ENCODE measurements around the gene FOXC2. TPM values are rescaled to one million over a fixed set of nuclear protein-coding genes. Genes with fewer than 3 reads are reported as not detected.

FOXC2 gene
- total and polyA plus RNA-seq, 7 donors, result under 0.01 to 0.81 (median 0.39) TPM; not detected in 1

GRCh38 chr16:86520317-86521210 lies 46.1 kb upstream of the FOXC2 start:
- peak; percentile 74 for DNase-seq
- H3K9me3 ChIP-seq, result no peaks in the 10 kb centered on the region
- H3K4me1 ChIP-seq, result peaks cover 0 to 45% (median 38%) of the 10 kb centered on the region in 4 donors
- H3K4me3 ChIP-seq, result peak overlapping the region in 2 of 4 donors; percentile 29 to 37
- intact Hi-C loops (cut with DNase I), result loop anchor here (1.0 to 2.0 kb wide), 2 partner anchors 447 to 702 kb away; no protein-coding TSS in a partner anchor
- TF ChIP-seq POLR2A (IDR thresholded peaks at IDR 0.05), result no peak
- peak in 1 of 4 donors; percentile 69 for TF ChIP-seq POLR2AphosphoS5 (IDR thresholded peaks at IDR 0.05)
- H3K36me3 ChIP-seq, result peaks cover 0 to 7% (median 0%) of the 10 kb centered on the region in 4 donors
- 49 to 50% methylated on average over 30 of the region's 30 CpGs for WGBS, 2 donors
- peak overlapping the region in 1 of 4 donors; percentile 100 for H3K27ac ChIP-seq
- H3K27me3 ChIP-seq, result peaks cover 3 to 6% (median 3%) of the 10 kb centered on the region in 3 donors

GRCh38 chr16:86521236-86522197 lies 45.1 kb upstream of the FOXC2 start:
- Histone ChIP-seq H3K36me3 (peaks cover 0 to 4% (median 0%) of the 10 kb centered on the region in 4 donors), H3K4me1 (peaks cover 0 to 42% (median 37%) of the 10 kb centered on the region in 4 donors), H3K27ac (no peak overlapping the region), H3K27me3 (peaks cover 3 to 4% (median 3%) of the 10 kb centered on the region in 3 donors), H3K9me3 (no peaks in the 10 kb centered on the region), H3K4me3 (no peak overlapping the region)
- intact Hi-C loops (cut with DNase I), result loop anchor here (2.0 kb wide), 1 partner anchor 703 kb away; no protein-coding TSS in a partner anchor
- peak; percentile 69 for DNase-seq
- TF ChIP-seq POLR2A (IDR thresholded peaks at IDR 0.05) (no peak), POLR2AphosphoS5 (IDR thresholded peaks at IDR 0.05) (peak in 1 of 4 donors; percentile 23)
- WGBS, 2 donors, result 81 to 82% methylated on average over 35 of the region's 35 CpGs

GRCh38 chr16:86522634-86523033 lies 44.0 kb upstream of the FOXC2 start:
- Histone ChIP-seq H3K27ac (no peak overlapping the region), H3K4me3 (no peak overlapping the region), H3K4me1 (peaks cover 0 to 32% (median 26%) of the 10 kb centered on the region in 4 donors), H3K27me3 (peaks cover 0 to 4% (median 3%) of the 10 kb centered on the region in 3 donors), H3K9me3 (no peaks in the 10 kb centered on the region), H3K36me3 (no peaks in the 10 kb centered on the region)
- TF ChIP-seq POLR2A (IDR thresholded peaks at IDR 0.05), result no peak
- TF ChIP-seq POLR2AphosphoS5 (IDR thresholded peaks at IDR 0.05), result peak in 1 of 4 donors; percentile 25
- WGBS, 2 donors, result 85 to 90% methylated on average over 16 of the region's 16 CpGs
- DNase-seq, result peak; percentile 63
- intact Hi-C loops (cut with DNase I), result no loop called here

GRCh38 chr16:86523166-86523740 lies 43.4 kb upstream of the FOXC2 start:
- intact Hi-C loops (cut with DNase I), result no loop called here
- TF ChIP-seq EP300 (IDR thresholded peaks at IDR 0.05) (no peak), POLR2AphosphoS5 (IDR thresholded peaks at IDR 0.05) (peak in 1 of 4 donors; percentile 45)
- no peaks in the 10 kb centered on the region for H3K36me3 ChIP-seq
- no peak overlapping the region for H3K27ac ChIP-seq
- 71 to 72% methylated on average over 5 of the region's 5 CpGs for WGBS, 2 donors
- peaks cover 0 to 4% (median 3%) of the 10 kb centered on the region in 3 donors for H3K27me3 ChIP-seq
- DNase-seq, result peak; percentile 56
- H3K9me3 ChIP-seq, result no peaks in the 10 kb centered on the region
- H3K4me3 ChIP-seq, result no peak overlapping the region
- H3K4me1 ChIP-seq, result peaks cover 0 to 26% (median 21%) of the 10 kb centered on the region in 4 donors

- TF ChIP-seq POLR2AphosphoS5 (IDR thresholded peaks at IDR 0.05) (peak in 1 of 4 donors; percentile 44), POLR2A (IDR thresholded peaks at IDR 0.05) (no peak)
- Histone ChIP-seq H3K4me1 (peaks cover 0 to 20% (median 16%) of the 10 kb centered on the region in 4 donors), H3K27ac (no peak overlapping the region), H3K27me3 (peaks cover 0 to 4% (median 3%) of the 10 kb centered on the region in 3 donors), H3K36me3 (no peaks in the 10 kb centered on the region), H3K9me3 (no peaks in the 10 kb centered on the region), H3K4me3 (no peak overlapping the region)
- intact Hi-C loops (cut with DNase I), result no loop called here
- WGBS, 2 donors, result 54 to 69% methylated on average over 6 of the region's 6 CpGs
- DNase-seq, result peak; percentile 56
Observed at GRCh38 chr16:86524029-86524428, 42.6 kb upstream of the FOXC2 start.

GRCh38 chr16:86525696-86526095 lies 40.9 kb upstream of the FOXC2 start:
- DNase-seq, result peak; percentile 51
- H3K27me3 ChIP-seq, result peaks cover 0 to 4% (median 3%) of the 10 kb centered on the region in 3 donors
- H3K9me3 ChIP-seq, result no peaks in the 10 kb centered on the region
- TF ChIP-seq POLR2AphosphoS5 (IDR thresholded peaks at IDR 0.05) (no peak), CTCF (IDR thresholded peaks at IDR 0.05) (no peak), EP300 (IDR thresholded peaks at IDR 0.05) (no peak), POLR2A (IDR thresholded peaks at IDR 0.05) (no peak)
- intact Hi-C loops (cut with DNase I), result no loop called here
- no peak overlapping the region for H3K27ac ChIP-seq
- peaks cover 0 to 9% (median 4%) of the 10 kb centered on the region in 4 donors for H3K4me1 ChIP-seq
- WGBS, 2 donors, result 58 to 65% methylated on average over 12 of the region's 12 CpGs
- no peak overlapping the region for H3K4me3 ChIP-seq
- no peaks in the 10 kb centered on the region for H3K36me3 ChIP-seq

All from sigmoid colon (tissue), 7 donors.